Sciatic nerve (tissue), 2 donors: ENCODE measurements around the gene DIAPH1. TPM values are rescaled to one million over a fixed set of nuclear protein-coding genes. Genes with fewer than 3 reads are reported as not detected.
A peak's percentile ranks its signal among the peaks of the same experiment; 100 is the strongest.

Source experiments
- ATAC-seq: fragments of 200-7000 bp; cut with Tn5 transposase; one replicate; pipeline ENCODE4 v1.9.1; 2020; ENCODE audit warnings: mild to moderate bottlenecking, moderate library complexity
- DNase-seq: peaks from one replicate; pipeline ENCODE4 v3.0.0-alpha.2; 2020; ENCODE audit warnings: low spot score
- intact Hi-C: fragments of 100-400 bp; cut with DNase I; formaldehyde crosslinking; loops from one replicate; pipeline ENCODE4 v1.14.2; 2022
- total RNA-seq: library from RNA; stranded (reverse); fragmentation: NEBNext Ultra II Directional; extraction: Animal tissue kit (Norgen Biotek cat#: 25700); gene quantifications from one replicate; pipeline ENCODE4 v1.2.1, GENCODE V29; 2021
- donor health status: DM: no; HTN: no; CAD: no.
- donor health status: DM: no; HTN: no; CAD: no.

The DIAPH1 gene
- total RNA-seq, 1 donor from 2014 or later, result 92.5 TPM

DNA sequence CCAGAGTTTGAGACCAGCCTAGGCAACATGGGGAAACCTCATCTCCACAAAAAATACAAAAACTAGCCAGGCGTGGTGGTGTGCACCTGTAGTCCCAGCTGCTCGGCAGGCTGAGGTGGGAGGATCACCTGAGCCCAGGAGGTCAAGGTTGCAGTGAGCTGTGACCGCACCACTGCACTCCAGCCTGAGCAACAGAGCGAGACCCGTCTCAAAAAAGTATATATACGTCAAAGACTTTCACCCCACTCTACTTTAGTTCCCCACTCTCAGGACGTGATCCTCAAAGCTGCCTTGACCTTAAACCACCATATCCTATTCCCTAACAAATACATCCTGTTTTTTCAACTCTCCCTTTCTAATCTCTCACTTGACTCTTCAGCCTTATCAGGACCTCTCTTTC lies 88.9 kb downstream of the DIAPH1 start:
- intact Hi-C loops, result no loop called here
- no peak for ATAC-seq
- no peak for DNase-seq

DNA sequence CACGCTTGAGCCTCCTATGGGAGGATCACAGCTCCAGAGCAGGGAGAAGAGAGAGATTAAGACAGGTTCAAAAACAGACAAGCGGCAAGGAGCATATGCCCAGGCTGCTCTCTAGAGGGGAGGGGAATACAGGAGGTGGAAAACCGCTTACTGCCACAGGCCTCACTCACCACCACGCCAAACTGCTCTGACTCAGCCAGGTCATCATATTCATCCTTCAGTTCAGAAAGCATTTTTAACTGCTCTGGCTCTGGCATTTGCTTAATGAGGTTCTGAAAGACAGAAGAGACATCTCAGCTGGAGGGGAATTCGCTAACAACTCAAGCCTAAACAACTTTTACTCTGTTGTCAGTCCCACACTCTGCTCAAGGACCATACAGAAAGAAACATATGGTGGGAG lies 89.8 kb downstream of the DIAPH1 start:
- intact Hi-C loops, result no loop called here

DNA sequence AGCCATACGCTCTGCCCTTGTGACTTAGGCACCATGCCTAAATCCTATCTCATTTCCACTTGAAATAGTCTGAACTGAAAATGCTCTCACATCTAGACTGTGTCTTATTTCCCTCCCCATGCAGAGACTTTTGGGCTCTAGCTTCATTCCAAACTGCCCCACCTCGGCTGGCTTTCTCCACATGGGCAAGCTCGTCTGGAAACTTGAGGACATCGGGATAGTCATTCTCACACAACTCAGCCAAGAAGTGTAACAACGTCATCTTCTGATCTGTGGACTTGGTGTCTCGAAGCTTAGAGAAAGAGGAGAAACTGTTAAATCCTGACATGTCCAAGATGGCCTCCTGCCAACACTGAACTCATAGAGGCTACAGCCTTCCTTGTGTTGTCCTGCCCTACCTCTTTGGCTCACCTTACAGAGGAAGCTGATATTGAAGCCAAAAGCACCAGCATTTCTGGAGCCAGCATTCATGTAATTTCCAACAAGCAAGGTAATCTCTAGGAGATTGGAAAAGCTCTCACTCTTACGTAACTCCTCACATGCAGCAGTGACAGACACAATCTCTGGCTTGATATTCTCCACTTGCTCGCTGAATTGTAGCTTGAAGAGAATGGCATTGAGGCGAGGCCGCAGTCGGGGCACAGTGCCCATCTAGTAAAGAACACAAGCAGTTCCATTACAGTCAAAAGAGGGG lies 90.4 kb downstream of the DIAPH1 start:
- ATAC-seq (peak; percentile 7), DNase-seq (no peak)
- intact Hi-C loops, result no loop called here

More for the DNA sequence above, 89.8 kb downstream of the DIAPH1 start:
- no peak for ATAC-seq
- no peak for DNase-seq

DNA sequence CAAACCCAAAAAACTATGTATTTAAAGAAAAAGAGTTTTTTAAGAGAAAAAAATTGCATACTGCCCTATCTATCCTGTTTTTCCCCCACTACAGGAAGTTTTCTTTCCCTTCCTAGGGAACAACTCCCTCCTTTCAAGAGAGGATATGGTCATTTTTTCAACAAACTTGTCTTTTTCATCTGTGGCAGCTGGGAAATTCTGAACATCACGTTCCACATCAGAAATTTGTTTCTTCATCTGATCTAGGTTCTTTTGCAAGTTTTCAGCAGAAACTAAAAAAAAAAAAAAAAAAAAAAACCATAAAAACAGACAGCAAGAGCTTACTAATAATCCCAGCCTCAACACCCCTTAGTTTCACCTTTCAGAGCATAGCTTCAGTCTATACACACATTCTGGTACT lies 91.4 kb downstream of the DIAPH1 start:
- intact Hi-C loops, result no loop called here
- ATAC-seq (no peak), DNase-seq (no peak)

DNA sequence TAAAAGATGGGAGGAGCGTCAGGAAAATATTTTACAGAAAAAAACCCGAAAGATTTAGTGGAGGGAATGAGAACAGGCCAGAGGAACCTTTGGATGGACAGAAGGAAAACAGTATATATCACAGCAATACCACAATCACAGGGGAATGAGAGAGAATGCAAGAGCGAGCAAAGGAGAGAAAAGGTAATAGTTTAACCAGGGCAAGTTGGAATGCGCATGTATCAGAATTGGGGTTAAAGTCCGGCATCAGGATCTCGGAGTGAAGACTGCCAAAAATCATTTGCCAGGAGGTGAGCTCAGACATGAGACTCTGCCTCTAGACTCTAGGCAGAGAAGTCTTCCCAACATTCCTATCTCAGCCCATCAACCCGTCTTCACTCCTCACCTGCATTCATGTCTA lies 93.1 kb downstream of the DIAPH1 start:
- DNase-seq (no peak), ATAC-seq (no peak)
- intact Hi-C loops, result no loop called here

DNA sequence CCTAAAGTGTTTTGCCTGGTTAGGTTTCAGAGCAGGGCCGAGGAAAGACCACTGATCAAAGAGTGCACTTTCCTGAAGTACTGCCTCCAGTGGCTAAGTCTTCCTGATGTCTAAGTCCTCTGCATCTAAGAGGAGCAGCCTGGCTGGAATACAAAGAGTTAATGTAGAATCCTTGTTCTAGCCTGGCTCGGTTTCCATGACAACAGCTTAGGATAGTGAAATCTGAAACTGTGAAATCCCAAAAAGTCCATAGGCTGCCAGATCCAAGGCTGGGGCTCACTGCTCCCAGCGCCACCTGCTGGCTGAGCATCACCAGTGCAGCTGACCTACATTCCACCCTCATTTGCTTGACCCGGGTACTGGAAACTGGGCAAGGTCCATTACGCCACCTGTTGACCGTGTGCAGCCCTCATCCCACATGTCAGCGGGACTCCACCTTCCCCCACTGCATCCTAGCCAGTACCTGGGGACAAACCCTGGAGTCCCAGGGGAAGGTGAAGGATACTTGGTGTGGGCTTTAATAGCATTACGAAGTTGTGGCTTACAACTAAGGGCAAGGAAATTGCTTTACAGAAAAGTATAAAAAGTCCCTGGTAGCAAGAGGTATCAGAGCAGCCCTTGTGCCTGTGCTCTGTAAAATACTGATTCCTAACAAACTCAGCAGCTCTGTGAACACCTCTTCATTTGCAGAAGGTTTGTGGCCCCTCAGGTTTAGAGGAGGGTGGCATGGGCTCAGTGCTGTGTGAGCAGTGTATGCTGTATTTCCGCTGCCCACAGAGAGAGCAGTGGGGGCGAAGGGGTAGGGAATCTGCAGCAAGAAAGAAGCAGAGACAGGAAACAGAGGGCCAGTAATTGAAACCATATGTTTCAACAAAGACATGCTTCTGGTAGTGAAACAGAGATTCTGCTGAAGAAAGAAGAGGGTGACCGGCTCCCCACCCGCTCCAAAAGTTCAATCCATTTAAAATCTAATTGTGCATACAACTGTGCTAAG lies 93.9 kb downstream of the DIAPH1 start:
- DNase-seq, result peak; percentile 90

DNA sequence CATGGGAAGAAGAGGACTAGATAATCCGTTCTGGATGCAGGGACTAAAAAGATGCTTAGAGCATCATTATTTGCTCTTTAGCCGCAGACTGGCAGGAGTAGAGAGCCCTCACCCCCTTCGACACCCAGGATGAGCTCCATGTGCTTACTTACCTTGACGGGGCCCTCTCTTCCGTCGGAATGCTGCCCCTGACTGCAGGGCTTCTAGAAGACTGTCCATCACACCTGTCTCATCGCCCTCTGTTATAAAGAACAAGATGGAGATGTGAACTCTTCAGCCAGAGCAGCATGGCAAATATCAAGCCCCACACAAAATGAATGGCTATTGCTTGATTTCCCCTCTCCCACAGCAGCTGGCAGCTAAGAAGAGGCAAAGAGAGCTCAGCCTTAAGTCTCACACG lies 94.8 kb downstream of the DIAPH1 start:
- DNase-seq, result no peak
- intact Hi-C loops, result no loop called here
- no peak for ATAC-seq

More for the DNA sequence above, 93.9 kb downstream of the DIAPH1 start:
- ATAC-seq, result peak; percentile 85
- intact Hi-C loops, result no loop called here

DNA sequence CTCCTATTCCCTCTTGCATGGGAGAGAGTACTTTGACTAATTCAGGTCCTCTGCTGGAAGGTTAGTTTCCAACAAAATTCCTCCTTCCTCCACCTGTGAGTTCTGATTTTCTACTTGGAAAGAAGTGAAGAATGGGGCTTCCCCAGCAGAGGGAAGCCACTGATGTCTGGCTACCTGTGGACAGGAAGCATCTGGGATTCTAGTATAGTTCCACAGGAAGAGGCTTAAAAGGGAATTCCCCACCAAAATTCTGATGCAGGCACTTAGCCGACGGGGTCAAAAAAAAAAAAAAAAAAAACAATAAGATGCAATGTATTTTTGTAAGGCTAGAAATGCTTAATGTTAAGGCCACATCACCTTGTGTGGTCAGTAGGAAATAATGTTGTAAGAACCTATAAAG lies 96.5 kb downstream of the DIAPH1 start:
- intact Hi-C loops, result no loop called here
- ATAC-seq (no peak), DNase-seq (no peak)

DNA sequence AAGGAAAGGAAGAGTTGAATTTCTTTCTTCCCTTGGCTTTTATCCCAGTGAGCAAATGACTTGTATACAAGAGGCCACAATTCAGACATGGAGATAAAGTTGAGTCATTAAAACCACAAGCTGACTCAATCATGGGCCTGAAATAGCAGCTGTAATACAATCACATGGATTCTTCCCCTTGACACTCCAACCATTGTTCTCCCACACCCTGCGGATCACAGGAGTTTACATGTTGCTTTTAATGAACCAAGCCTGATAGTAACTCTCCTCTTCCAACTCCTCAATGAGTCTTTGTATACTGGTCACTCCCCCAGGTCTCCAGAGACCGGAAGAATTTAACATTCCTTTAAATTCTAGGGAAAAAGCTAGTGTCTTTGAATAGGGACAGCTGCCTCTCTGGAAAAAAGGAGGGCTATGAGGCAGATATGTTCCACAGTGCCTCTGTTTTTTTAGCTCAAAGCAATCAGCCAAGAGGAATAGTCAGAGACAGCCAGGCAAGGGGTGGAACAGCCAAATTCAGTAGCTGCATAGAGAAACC lies 97.5 kb downstream of the DIAPH1 start:
- intact Hi-C loops, result no loop called here
- ATAC-seq (peak; percentile 87), DNase-seq (no peak)

DNA sequence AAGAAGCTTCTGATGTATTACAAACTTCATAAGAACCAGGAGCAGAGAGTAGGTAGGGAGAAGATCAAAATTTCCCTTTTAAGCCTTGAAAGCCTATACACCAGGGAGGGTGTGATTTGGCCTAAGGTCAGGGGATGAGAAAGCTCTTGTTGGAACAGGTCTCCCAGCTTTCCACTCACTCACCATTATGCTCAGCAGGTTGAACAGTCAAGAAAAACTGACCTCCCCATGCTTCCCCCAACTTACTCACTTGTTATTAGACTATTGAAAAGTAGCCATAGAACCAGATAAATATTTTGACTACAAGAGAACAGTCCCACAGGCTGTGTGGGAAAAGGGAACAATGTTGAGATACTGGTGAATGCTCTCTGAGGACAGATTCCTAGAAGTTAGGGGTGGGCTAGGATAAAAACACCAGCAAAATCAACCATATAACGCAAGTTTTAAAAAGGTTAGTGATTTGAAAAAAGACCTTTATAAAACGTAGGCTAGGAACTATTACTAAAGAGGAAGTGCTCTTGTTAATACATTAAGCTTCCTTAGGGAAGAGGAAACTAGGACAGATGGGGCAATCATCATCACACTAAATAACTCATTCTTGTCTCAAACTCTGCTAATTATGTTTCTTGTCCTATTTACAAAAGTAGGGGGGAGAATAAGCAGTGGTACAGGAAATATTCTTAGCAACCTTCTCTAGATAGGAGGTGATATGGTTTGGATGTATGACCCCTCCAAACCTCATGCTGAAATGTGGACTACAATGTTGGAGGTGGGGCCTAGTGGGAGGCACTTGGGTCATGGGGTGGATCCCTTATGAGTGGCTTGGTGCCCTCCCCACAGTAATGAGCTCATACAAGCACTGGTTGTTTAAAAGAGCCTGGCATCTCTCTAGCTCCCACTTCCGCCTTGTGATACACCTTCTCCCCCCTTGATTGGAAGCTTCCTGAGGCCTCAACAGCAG lies 98.9 kb downstream of the DIAPH1 start:
- intact Hi-C loops, result no loop called here
- no peak for DNase-seq
- no peak for ATAC-seq

DNA sequence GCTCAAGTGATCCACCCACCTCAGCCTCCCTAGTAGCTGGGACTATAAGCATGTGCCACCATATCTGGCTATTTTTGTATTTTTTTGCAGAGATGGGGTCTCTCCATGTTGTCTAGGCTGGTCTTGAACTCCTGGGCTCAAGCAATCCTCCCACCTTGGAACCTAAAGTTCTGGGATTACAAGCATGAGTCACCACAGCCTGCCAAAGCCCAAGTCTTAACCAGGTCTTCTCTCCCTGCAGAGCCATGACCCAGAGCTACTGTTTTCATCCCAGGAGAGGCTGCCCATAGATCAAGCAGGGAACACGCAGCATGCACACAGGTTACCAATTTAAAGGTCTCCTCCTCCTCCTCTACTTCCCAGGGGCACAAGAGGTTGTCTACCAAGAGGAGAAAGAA lies 100.2 kb downstream of the DIAPH1 start:
- intact Hi-C loops, result no loop called here
- no peak for DNase-seq
- ATAC-seq, result no peak

DNA sequence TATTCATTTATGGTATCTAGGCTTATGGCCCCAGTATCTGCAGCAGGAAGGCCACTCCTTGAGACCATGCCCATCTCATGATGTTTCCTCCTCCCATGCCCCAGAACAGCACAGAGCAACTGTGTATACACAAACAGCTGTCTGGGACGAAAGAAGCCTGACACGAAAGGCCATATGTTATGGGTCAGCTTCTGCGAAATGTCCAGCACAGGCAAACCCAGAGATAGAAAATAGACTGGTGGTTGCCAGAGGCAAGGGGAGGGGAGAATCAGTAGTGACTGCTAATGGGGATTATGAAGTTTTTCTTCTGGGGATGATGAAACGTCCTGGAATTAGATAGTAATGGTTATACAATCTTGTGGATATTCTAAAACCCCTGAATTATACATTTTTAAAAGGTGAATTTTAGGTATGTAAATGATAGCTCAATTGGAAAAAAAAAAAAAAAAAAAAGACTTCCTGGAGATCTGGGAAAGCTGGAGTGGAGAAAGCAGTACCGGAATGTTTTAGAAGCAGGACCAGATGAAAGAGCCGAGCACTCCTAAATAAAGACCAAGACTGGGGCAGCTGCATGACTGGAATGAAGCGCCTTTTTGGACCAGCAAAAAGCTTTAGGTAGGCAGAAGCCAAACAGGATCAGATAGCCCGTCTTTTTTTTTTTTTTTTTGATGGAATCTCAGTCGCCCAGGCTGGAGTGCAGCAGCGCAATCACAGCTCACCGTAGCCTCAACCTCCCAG lies 100.8 kb downstream of the DIAPH1 start:
- no peak for DNase-seq
- intact Hi-C loops, result no loop called here
- no peak for ATAC-seq

DNA sequence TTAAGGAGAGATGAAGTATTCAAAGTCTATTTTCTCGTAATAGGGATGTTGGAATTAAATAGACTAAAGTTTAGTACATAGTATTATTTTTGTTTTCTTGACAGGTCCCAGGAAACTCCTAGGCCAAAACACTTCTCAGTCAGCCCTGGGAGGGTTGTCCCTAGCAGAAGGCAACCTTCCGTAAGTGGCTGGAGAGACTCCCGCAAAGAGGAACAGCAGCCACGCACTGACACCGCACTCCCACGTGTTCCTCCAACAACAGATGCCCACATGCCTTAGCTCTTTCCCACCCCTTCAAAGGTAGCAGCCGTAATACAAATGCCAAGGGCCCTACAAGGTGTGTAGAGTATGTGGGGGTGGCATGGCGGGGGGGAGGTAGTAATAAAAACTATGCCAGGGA lies 101.5 kb downstream of the DIAPH1 start:
- intact Hi-C loops, result no loop called here
- ATAC-seq (no peak), DNase-seq (no peak)

DNA sequence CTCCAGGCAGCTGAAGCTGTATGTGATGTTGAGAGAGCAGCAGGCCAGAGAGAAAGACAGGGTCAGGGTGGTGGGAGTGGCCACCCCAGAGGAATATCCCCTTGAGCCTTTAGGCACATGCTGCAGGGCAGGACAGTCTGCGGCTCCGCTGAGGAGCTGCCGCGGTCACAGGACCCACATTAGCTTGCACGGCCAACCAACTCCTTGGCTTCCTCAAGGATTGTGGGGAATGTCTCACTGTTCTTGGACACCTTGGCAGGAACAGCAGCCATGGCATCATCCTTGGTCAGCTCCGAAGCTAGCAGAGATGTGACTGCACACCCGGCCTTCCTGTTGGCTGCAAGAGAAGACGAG lies 102.2 kb downstream of the DIAPH1 start:
- intact Hi-C loops, result no loop called here
- no peak for ATAC-seq
- DNase-seq, result no peak

DNA sequence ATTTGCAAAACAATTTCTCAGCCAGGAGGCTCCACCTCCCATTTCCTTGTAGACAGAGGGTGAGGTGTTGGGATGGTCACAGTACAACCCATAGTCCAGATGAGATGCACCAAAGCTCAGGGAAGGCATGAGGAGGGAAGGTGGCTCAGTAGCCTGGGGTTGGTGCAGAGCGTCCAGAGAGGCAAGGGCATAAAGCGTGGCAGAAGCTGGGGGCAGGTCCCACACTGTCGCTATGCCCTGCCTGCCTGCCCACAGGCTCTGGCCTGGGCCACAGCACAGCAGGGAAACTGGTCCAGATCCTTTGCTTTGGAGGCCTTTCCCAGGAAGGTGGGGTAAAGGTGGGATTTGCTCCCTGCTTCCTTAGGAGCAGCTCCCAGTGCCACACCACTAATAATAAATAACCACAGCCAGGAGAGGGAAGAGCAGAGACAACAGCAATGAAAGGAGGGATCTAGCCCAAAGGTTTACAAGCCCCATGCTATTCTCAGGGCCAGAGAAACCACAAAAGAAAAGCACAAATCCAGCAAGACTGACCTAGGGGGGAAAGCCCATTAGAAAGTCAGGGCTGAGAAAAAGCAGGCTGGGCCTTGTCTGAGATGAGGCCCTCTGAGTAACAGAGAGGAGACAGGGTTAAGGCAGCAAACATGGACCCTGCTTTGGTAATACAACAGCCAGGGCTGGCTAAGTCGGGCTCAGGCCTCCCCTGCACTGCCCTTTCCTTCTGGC lies 102.7 kb downstream of the DIAPH1 start:
- no peak for ATAC-seq
- intact Hi-C loops, result no loop called here
- DNase-seq, result no peak

DNA sequence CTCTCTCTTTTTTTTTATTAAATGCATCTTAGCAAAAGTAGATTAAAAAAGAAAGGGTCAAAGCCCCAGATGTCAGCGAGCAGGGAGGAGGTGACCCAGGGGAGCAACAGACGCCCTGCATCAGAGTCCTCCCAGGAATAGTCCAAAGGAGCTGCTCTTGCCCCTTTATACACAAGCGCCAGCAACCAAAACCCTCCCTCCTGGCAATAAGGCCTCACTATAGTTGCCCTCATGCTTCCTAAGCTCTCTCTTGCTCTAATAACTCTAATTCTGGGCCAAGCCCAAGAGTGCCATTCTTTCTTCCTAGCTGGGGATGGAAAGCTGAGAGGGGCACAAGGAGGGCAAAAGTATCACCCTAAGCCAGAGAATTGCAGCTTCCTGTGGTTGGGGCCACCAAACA lies 103.7 kb downstream of the DIAPH1 start:
- intact Hi-C loops, result no loop called here
- DNase-seq, result no peak

DNA sequence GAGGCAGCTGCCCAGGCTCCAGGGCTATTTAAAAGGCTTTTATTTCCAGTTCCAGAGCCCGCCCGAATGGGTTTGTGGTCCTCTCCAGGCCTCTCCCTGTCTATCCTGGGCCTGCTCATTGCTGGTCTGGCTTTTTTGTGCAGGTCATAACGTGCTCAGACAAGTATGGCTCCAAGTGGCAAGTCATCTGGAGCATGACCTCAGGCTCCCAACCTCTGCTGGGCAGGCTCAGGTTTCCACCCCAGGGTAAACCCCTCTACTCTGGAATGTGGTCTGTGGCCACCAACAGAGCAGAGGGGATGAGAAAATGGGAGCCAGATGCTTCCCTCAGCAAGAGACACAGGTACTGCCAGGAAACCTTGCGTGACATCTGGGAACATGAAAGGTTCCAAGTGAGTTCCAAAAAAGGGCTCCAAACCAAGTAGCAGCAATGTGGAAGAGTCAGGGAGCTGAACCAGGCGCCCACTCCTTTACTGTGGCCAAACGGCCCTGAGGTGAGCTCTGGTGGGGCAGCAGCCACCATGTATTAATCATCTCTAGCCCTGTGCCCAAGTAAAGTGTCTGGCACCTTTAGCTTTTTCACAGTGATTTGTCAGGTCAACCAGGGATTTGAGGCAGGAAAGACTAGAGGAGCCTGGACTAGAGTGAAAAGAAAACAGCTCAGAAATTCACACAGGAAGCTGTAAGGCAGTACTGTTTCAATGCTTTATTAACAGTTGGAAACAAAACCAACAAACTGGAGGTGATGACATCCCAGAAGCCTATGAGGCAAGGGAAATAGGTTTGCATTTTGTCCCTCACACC lies 104.3 kb downstream of the DIAPH1 start:
- intact Hi-C loops, result no loop called here
- ATAC-seq, result peak; percentile 25
- no peak for DNase-seq

More for the DNA sequence above, 103.7 kb downstream of the DIAPH1 start:
- no peak for ATAC-seq
